SIG-M5 (cell line): ENCODE data around the gene RNASEH2C.
"Not testable (repeated sequence)": the region's sequence is repeated elsewhere in the genome, so short reads cannot be mapped to it uniquely, and the experiment has no call there.

Source experiments
- DNase-seq: peaks from one replicate; lab custom pipeline; 2025; lab: John Stamatoyannopoulos, UW

The RNASEH2C gene

DNA sequence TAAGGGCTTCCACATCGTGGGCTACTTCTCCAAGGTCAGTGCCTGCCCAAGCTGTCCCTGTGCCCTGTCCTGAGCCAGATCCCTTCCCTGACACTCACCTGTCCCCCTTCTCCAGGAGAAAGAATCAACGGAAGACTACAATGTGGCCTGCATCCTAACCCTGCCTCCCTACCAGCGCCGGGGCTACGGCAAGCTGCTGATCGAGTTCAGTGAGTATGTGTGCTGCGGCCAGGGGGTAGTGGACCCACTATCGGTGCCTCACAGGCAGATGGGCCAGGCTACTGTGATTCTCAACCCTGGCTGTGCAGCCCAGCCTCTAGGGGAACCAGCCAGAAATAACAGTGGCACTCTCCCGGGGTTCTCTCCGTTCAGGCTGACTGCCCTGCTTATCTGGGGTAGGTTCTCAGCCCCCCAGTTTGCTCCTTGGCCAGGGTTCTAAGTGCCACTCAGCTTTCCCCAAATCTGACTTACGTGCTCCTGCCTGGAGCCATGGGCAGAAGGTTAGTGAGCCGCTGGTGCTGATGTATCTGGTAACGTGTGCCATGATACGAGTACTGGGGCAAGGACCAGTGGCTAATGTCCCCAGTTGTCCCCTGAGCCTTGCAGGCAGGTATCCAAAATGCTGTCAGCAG is 3.7 kb downstream of the RNASEH2C start:
- no peak for DNase-seq

DNA sequence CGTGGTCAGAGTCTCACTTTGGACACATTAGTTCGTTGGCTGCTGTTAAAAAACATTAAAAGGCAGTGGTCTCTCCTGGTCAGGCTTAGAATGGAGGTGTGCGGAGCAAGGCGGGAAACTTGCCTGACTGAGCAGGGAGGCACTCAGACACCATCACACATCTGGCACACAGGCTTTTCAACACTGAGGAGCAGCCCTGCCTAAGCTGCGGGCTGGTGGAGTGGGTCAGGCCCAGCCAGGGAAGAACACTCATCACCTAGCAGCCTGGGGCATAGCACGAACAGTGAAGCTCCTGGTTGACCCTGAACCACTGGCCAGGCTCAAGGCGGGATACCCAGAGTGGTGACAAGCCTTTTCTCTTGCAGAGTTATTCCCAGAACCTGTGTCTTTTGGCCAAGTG is 4.3 kb downstream of the RNASEH2C start:
- DNase-seq, result no peak

DNA sequence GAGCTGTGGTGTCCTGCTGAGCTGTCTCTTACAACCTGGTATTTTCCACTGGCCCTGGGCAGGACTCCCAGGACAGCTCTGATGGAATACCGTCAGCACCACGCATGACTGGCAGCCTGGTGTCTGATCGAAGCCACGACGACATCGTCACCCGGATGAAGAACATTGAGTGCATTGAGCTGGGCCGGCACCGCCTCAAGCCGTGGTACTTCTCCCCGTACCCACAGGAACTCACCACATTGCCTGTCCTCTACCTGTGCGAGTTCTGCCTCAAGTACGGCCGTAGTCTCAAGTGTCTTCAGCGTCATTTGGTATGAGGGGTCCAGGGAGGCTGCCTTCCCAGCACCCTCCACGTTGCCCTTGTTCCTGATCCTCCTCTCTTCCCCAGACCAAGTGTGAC is 6.2 kb downstream of the RNASEH2C start:
- DNase-seq, result no peak

DNA sequence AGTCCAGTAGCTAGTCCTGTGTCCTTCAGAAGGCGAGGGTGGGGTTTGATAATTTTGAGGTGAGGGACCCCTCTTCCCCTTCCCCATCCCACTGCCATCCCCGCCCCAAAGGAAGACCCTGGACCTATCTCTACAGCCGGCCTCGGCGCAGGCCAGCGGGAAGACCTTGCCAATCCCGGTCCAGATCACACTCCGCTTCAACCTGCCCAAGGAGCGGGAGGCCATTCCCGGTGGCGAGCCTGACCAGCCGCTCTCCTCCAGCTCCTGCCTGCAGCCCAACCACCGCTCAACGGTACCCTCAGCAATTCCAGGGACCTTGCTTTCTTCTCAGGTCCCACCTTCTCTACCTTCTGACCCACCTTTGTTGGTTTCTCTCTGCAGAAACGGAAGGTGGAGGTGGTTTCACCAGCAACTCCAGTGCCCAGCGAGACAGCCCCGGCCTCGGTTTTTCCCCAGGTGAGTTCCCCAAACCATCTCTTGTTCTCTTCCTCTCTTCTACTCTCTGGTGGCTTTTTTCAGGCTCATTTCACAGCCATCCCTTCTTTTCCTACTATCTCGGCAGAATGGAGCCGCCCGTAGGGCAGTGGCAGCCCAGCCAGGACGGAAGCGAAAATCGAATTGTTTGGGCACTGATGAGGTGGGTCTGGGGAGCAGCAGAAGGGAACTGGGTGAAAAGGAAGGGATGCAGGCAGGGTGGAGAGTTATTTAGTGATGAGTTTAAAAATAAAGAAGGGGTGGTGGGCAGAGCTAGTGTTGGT is 7.2 kb downstream of the RNASEH2C start:
- DNase-seq, result no peak

DNA sequence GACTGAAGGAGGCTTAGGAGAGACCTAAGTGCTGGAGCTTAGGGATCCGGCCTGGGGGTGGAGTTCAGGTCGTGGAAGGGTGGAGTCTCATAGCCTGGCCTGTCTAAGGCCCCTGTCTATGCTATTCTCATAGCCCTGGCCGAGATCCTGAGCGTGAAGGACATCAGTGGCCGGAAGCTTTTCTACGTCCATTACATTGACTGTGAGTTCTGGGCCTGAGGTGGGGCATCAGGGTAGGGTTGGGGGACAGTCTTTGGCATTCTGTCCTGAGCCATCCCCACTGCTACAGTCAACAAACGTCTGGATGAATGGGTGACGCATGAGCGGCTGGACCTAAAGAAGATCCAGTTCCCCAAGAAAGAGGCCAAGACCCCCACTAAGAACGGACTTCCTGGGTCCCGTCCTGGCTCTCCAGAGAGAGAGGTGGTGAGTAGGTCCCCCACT is 7.9 kb downstream of the RNASEH2C start:
- no peak for DNase-seq

DNA sequence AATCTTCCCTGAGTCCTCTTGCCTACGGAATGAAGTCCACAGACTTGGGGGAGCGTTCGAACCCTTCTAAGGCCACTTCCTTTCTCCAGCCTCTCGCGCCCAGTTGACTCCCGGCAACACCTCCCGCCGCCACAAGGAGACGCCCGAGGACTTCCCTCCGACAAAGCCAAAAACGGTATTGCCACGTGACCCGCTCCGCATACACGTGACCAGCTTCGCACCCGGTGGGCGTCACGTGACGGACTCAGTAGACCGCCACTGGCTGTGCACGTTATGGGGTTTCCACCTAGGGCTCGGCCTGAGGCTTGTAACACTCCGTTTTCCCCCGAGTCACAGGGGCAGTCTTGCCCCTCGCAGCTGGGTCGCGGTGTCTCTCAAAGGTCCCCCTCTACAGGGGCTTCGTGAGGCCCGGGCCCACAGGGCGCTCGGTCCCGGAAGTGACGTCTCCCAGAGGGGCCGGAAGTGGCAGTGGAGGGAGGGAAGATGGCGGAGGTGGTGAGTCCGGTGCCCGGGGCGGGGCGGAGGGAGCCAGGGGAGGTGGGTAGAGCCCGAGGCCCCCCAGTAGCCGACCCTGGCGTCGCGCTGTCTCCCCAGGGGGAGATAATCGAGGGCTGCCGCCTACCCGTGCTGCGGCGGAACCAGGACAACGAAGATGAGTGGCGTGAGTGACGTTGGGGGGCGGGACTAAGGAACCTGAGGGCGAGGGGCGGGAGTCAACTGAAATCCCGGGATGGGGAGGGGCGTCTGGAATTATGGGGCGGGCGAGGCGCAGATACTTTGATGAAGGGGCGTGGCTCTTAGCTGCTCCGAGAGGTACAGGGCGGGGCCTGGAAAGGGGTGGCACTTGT is 8.6 kb downstream of the RNASEH2C start, which contains the start of gene KAT5:
KAT5 (plus strand) TSS at position 468 of the 848 bp plus-strand sequence; CDS start at position 484, 16 bp downstream.
- DNase-seq, result peak; percentile 90

DNA sequence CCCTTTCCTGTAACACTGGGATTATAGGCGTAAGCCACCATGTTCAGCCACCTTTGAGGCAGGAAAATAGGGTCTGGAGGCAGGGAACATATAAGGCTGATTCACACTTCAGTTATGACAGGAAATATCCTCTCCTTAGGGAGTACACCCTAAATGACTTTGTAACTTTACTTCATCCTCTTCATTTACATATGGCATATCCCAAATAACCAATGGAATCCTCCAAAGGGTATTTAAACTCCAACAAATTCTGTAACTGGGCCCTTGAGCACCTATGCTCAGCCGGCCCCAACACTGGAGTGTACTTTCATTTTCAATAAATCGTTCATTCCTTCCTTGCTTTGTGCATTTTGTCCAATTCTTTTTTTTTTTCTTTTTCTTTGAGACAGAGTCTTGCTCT is 10.2 kb downstream of the RNASEH2C start:
- DNase-seq, result no peak

DNA sequence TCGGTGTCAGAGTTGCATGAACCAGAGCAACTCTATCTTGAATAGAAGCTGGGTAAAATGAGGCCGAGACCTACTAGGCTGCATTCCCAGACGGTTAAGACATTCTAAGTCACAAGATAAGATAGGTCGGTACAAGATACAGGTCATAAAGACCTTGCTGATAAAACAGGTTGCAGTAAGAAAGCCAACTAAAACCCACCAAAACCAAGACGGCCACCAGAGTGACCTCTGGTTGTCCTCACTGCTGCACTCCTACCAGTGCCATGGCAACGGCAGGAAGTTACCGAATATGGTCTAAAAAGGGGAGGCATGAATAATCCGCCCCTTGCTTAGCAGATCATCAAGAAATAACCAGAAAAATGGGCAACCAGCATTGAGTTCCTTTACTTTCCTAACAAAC is 10.9 kb downstream of the RNASEH2C start:
- no peak for DNase-seq

DNA sequence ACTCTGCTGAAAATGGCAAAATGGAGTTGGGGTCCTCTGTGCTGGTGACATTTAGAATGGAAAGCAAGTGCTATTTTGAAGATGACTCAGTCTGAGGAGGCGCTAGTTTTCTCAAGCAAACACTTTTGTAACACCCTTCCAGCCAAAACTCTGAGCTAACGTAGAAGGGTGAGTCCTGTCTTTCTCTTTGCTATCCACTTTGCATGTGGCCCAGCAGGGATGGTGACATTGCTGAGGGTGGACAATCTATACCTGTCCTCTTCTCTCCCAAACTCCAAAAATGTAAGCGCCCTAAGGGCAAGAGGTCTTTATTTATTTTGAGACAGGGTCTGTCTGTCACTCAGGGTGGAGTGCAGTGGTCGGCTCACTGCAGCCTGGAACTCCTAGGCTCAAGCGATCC is 12.1 kb downstream of the RNASEH2C start:
- no peak for DNase-seq

DNA sequence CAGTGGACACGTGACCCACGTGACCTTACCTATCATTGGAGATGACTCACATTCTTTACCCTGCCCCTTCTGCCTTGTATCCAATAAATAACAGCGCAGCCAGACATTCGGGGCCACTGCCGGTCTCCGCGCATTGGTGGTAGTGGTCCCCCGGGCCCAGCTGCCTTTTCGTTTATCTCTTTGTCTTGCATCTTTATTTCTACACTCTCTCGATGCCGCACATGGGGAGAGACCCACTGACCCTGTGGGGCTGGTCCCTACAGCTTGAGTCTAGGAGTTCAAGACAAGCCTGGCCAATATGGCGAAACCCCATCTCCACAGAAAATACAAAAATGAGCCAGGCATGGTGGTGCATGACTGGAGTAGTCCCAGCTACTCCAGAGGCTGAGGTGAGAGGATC is 13.6 kb downstream of the RNASEH2C start:
- DNase-seq, result not testable (repeated sequence)

DNA sequence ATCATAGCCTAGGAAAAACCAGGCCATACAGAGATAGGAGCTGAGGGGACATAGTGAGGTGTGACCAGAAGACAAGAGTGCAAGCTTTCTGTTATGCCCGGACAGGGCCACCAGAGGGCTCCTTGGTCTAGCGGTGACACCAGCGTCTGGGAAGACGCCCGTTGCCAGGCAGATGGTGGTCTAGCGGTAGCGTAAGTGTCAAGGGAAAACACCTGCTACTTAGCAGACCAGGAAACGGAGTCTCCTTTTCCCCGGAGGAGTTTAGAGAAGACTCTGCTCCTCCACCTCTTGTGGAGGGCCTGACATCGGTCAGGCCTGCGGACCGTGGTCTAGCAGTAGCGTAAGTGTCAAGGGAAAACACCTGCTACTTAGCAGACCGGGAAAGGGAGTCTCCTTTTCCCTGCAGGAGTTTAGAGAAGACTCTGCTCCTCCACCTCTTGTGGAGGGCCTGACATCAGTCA is 14.3 kb downstream of the RNASEH2C start:
- DNase-seq, result not testable (repeated sequence)

DNA sequence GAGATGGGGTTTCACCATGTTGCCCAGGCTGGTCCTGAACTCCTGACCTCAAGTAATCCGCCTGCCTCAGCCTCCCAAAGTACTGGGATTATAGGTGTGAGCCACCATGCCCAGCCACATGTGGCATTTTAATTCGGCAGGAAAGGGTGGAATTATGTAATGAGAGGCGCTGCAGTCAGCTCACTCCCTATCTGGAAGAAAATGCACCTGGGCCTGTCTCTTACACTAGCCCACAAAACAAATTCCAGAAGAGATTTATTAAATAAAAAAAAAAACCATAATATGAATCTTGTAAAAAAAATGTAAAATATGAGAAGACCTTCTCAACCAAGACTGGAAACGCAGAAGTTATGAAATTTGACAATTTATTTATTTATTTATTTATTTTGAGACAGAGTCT is 16.8 kb downstream of the RNASEH2C start:
- DNase-seq, result no peak

DNA sequence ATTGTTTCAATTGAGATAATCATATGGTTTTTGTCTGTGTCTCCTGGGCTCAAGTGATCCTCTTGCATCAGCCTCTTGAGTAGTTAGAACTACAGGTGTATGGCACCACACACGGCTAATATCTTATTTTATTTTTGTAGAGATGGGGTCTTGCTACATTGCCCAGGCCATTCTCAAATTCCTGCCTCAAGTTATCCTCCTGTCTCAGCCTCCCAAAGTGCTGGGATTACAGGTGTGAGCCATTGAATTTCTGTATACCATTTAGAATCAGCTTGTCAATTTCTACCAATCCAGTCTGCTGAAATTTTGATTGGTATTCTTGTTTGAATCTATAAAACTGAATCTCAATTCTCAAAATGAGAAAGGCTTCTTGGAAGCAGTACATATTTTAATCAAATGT is 18.9 kb downstream of the RNASEH2C start:
- no peak for DNase-seq

DNA sequence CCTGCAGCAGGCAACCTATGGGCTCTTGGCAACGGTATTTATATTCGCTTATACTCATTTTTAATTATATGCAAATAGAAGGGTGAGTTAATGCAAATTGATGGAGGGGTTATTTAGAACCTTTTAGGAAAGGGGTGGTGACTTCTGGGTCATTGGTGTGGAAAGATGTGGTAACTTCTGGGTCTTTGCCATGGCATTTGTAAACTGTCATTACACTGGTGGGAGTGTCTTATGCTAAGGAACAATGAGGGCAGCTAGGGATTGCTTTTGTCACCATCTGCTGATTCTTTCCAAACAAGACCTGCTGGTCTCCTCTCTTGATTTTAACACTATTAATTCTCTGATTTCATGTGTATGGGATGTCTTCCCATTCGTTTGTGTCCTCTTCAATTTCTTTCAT is 20.2 kb downstream of the RNASEH2C start:
- no peak for DNase-seq

DNA sequence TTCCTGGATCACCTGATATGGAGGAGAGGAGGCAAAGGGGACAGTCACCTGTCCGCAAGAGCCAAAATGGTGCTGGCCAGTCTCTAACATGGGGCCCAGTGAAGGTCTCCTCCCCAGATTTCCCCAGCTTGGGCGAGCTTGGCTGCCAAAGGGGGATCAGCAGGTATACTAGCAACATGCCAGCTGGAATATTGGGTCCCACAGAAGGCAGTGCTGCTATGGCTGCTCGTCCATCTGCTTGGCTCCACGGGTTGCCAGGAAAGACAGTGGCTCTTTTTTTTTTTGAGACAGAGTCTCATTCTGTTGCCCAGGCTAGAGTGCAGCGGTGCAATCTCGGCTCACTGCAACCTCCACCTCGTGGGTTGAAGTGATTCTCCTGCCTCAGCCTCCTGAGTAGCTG is 21.3 kb downstream of the RNASEH2C start:
- no peak for DNase-seq

DNA sequence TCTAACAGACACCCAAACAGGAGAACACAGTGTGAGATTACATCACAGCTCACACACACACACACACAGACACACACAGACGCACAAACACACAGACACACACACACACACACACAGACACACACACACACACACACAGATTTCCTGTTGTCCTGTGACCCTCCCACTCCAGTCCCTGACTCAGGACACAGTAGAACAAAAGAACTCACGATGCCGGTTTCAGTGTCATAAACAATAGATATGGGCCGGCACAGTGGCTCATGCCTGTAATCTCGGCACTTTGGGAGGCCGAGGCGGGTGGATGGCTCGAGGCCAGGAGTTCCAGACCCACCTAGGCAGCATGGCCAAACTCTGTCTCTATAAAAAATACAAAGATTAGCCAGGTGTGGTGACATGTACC is 22.4 kb downstream of the RNASEH2C start:
- no peak for DNase-seq

DNA sequence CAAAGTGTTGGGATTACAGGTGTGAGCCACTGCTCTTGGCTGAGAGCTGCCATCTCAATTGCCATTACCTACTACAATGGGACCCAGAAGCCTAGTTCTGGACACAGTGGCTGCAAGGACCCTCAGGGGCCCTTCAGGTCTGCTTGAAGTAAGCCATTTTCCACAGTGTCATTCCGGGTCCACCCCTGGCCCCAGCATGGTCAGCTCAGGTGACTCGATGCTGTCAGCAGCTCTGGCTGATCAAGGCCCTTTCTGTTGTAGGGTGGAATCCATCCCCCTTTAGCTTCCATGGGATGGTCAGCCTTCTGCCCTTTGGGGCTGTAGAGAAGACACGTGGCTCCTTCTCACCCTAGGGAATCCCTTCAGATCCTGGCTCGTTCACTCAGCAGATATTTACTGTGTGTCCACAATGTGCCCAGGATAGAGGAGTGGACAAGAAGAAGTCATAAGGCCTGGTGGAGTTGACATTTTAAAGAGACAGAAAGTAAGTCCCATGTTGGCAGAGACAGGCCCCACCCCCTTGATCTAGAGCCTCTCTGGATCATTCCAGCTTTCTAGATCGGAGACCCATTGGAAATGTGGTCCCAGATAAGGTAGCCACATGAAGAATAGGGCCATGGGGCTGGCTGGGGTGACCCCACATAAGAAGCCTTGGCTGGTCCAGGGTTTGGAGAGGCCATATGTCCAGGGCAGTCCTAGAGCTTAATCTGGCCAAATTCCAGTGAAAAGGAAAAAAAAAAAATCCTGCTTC is 23.6 kb downstream of the RNASEH2C start:
- no peak for DNase-seq

DNA sequence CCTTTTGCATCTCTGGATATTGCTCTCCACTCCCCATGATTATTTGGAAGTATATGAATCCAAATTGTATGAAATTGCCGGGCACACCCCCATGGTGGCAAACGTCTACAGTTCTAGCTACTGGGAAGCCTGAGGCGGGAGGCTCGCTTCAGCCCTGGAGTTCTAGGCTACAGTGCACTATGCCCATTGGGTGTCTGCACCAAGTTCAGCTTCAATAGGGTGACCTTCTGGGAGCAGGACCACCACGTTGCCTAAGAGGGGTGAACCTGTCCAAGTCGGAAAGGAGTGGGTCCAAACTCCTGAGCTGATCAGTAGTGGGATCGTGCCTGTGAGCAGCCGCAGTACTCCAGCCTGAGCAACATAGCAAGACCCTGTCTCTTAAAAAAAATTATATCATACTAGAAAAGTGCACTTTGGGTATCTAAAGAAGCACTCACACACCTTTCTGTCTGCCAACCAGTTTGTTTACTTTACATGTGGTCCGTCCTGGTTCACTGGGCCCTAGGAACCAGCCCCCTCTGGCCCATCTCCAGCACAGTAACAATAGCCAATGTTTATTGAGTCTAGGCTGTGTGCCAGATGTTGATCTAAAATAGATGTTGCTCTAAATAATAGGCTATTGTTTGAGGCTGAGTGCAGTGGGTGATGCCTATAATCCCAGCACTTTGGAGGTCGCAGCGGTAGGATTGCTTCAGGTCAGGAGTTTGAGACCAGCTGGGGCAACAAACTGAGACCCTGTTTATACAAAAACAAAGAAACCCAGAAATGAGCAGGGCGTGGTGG is 24.9 kb downstream of the RNASEH2C start:
- DNase-seq, result no peak

DNA sequence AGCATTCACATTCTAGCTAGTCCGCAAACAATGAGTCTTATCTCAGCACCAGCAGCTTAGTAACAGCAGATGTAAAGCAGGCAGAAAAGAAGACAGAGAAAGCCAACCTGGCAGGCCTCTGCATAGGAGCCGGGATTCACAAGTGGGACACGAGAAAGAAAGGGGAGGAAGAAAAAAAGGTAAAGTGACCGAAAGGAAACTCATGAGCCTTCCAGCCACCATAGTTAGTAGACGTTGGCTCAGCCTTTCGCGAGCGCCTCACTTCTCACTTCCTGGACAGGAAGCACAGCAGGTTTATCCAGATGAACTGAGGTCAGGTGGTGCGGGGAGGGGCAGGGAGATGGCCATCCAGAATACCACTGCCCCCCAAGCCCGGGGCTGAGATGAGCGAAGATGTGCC is 28.2 kb downstream of the RNASEH2C start:
- no peak for DNase-seq

DNA sequence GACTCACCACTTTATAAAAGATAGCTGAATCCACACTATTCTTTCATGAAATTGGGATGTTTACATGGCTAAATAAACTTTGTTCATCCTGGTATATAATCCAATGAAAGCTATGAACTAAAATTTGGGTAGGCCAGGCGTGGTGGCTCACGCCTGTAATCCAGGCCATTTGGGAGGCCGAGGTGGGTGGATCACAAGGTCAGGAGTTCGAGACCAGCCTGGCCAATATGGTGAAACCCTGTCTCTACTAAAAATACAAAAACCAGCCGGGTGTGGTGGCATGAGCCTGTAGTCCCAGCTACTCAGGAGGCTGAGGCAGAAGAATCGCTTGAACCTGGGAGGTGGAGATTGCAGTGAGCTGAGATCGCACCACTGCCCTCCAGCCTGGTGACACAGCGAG is 28.8 kb downstream of the RNASEH2C start:
- DNase-seq, result not testable (repeated sequence)

DNA sequence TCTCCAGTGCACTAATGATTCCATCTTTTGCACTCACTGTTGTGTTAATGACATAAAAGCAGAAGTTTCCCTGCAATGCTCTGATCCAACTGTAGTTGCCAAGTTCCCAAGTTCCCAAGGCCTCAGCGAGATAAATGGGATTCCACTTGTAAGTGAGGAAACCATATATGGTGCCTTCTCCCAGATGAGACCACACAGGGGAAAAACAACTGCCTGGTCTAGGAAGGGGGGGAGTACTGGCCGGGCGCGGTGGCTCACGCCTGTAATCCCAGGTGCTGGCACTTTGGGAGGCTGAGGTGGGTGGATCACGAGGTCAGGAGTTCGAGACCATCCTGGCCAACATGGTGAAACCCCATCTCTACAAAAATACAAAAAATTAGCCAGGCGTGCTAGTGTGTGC is 34.6 kb downstream of the RNASEH2C start:
- DNase-seq, result no peak
